ENCODE measurements around the gene ZFR2.

DNA sequence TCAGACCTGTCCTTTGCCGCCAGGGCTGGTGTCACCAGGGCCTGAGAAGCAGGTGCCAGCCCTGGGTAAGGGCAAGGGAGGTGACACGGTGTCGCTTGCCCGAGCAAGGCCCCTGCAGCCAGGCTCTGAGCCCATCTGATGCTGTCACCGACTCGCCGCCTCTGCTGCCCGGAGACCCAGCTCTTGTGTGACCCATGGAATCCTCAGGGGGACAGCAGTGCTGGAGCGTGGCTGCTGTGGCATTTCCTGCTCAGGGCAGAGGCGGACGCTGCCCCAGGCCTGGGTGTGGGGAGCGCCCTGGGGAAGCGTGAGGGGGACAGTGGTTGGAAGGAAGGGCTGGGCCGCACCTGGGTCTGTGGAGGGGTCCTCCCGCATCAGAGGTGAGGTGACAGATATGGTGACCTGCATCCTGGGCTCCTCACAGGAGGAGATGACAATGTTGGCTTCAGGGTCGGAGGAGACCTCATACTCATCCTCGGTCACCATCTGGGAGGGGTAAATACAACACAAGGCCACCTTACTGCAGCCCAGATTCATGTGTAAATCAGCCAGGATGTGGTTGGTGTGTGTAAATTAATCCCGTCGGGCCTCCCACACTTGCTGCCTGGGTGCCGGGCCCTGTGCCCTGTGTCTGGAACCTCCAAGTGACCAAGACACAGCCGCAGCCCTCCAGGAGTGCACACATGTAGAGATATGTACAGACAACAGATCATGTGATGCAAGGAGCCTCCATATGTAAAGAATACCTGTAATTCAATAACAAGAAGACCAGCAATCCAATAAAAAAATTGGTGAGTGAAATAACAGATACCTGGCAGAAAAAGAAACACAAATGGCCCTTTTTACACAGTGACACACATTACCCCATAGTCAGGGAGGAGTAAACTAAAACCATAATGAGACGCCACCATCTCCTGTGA, 55.1 kb downstream of the ZFR2 start:
- no peak for TF ChIP-seq EZH2phosphoT487 (IDR thresholded peaks at IDR 0.05; ENCODE audit: borderline replicate concordance, low read length)
- TF ChIP-seq, protein P1, sequence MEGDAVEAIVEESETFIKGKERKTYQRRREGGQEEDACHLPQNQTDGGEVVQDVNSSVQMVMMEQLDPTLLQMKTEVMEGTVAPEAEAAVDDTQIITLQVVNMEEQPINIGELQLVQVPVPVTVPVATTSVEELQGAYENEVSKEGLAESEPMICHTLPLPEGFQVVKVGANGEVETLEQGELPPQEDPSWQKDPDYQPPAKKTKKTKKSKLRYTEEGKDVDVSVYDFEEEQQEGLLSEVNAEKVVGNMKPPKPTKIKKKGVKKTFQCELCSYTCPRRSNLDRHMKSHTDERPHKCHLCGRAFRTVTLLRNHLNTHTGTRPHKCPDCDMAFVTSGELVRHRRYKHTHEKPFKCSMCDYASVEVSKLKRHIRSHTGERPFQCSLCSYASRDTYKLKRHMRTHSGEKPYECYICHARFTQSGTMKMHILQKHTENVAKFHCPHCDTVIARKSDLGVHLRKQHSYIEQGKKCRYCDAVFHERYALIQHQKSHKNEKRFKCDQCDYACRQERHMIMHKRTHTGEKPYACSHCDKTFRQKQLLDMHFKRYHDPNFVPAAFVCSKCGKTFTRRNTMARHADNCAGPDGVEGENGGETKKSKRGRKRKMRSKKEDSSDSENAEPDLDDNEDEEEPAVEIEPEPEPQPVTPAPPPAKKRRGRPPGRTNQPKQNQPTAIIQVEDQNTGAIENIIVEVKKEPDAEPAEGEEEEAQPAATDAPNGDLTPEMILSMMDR (conservative IDR thresholded peaks at IDR 0.05; ENCODE audit: low read depth, low read length) = no peak
